B cell (primary cell): ENCODE data around the gene TNNT1. TPM values are rescaled to one million over a fixed set of nuclear protein-coding genes. Genes with fewer than 3 reads are reported as not detected.

Experiments
- ATAC-seq: fragments of 200-7000 bp; cut with Tn5 transposase; one replicate; pipeline ENCODE4 v1.10.0; 2021; ENCODE audit warnings: low read depth, mild to moderate bottlenecking, moderate number of reproducible peaks, moderate library complexity
- CTCF ChIA-PET: fragments of 350-600 bp; sonication (Branson Sonifier 250); formaldehyde crosslinking; loops from one replicate; lab custom pipeline; 2021; ENCODE audit warnings: antibody characterized with exemption, inconsistent platforms; lab: Charles Lee
- POLR2A ChIA-PET: fragments of 350-600 bp; sonication (Branson Sonifier 250); formaldehyde crosslinking; loops from one replicate; lab custom pipeline; 2021; ENCODE audit warnings: antibody characterized with exemption; lab: Charles Lee
- DNase-seq: peaks from one replicate; pipeline ENCODE4 v3.0.0; 2013
- H2AFZ ChIP-seq: 2 replicates; pipeline ENCODE4 v1.6.1; 2012; ENCODE audit warnings: mild to moderate bottlenecking, low read depth, low read length; ENCODE audit not compliant: insufficient read depth, poor library complexity, severe bottlenecking
- H3K27ac ChIP-seq, 2 donors: 1 replicate in 1 of 2; 2 replicates in 1 of 2; pipeline ENCODE4 v1.5.1; 2012 to 2013; ENCODE audit warnings: low read length in 2 of 2, mild to moderate bottlenecking in 2 of 2, moderate library complexity in 1 of 2
- H3K27me3 ChIP-seq, 4 experiments: fragments of 200-600 bp in 1 of 4; sonication (generic) in 1 of 4; replicated peaks in 1 of 4; 1 replicate in 2 of 4; 2 replicates in 2 of 4; pipeline versions ENCODE4 v1.6.1 to v1.7.0; 2013 to 2016; ENCODE audit warnings: low read length in 3 of 4, mild to moderate bottlenecking in 2 of 4, mixed read lengths in 1 of 4, moderate library complexity in 1 of 4; ENCODE audit not compliant: insufficient read depth in 4 of 4, control insufficient read depth in 3 of 4; ENCODE audit errors: control extremely low read depth in 1 of 4
- H3K36me3 ChIP-seq, 2 experiments: replicated peaks in 1 of 2; 1 replicate in 1 of 2; 2 replicates in 1 of 2; pipeline versions ENCODE4 v1.6.1 to v1.7.1; 2013; ENCODE audit warnings: low read length in 1 of 2; ENCODE audit not compliant: insufficient read depth in 2 of 2, control insufficient read depth in 1 of 2; ENCODE audit errors: control extremely low read depth in 1 of 2, extremely low read depth in 1 of 2
- H3K4me1 ChIP-seq, 2 donors: fragments of 200-600 bp in 1 of 2; sonication (generic) in 1 of 2; 1 replicate in 1 of 2; 2 replicates in 1 of 2; pipeline versions ENCODE4 v1.5.1 to v1.6.1; 2013 to 2017; ENCODE audit warnings: low read length in 2 of 2; ENCODE audit not compliant: control insufficient read depth in 2 of 2, insufficient read depth in 2 of 2
- H3K4me2 ChIP-seq: replicated peaks from 2 replicates; pipeline ENCODE3; 2012; ENCODE audit warnings: mild to moderate bottlenecking, low read depth, low read length; ENCODE audit not compliant: poor library complexity, severe bottlenecking
- H3K4me3 ChIP-seq, 5 experiments: fragments of 200-600 bp in 1 of 5; sonication (generic) in 1 of 5; 1 replicate in 3 of 5; 2 replicates in 2 of 5; pipeline versions ENCODE4 v1.5.1 to v1.7.0; 2011 to 2016; ENCODE audit warnings: low read length in 4 of 5, mild to moderate bottlenecking in 4 of 5, low read depth in 2 of 5, control low read depth in 1 of 5, moderate library complexity in 1 of 5; ENCODE audit not compliant: insufficient read depth in 1 of 5; ENCODE audit errors: control extremely low read depth in 1 of 5, extremely low read depth in 1 of 5
- H3K79me2 ChIP-seq: fragments of 200-600 bp; sonication (generic); one replicate; pipeline ENCODE4 v1.6.0; 2016; ENCODE audit warnings: low read length; ENCODE audit not compliant: control insufficient read depth, insufficient read depth
- H3K9ac ChIP-seq: fragments of 200-600 bp; sonication (generic); 2 replicates; pipeline ENCODE4 v1.6.1; 2017; ENCODE audit warnings: mild to moderate bottlenecking, low read length, moderate library complexity
- H3K9me3 ChIP-seq, 3 donors: one replicate each; pipeline versions ENCODE4 v1.6.1 to v1.7.1; 2013; ENCODE audit warnings: low read length in 2 of 3; ENCODE audit not compliant: control insufficient read depth in 2 of 3, insufficient read depth in 1 of 3; ENCODE audit errors: control extremely low read depth in 1 of 3
- H4K20me1 ChIP-seq: 2 replicates; pipeline ENCODE4 v1.6.0; 2012; ENCODE audit warnings: mild to moderate bottlenecking, low read length; ENCODE audit not compliant: insufficient read depth, control insufficient read depth, poor library complexity, severe bottlenecking
- H3K27ac Mint-ChIP-seq: one replicate; pipeline ENCODE4 v1.8.0; 2021; ENCODE audit warnings: mixed read lengths
- H3K27me3 Mint-ChIP-seq: one replicate; pipeline ENCODE4 v1.8.0; 2021; ENCODE audit warnings: mixed read lengths
- H3K4me1 Mint-ChIP-seq: one replicate; pipeline ENCODE4 v1.8.0; 2021; ENCODE audit warnings: mixed read lengths
- H3K4me3 Mint-ChIP-seq: one replicate; pipeline ENCODE4 v1.8.0; 2021; ENCODE audit warnings: mixed read lengths
- H3K9me3 Mint-ChIP-seq: one replicate; pipeline ENCODE4 v1.8.0; 2022; ENCODE audit warnings: mixed read lengths; ENCODE audit not compliant: insufficient read depth
- EZH2 ChIP-seq: IDR thresholded peaks from 2 replicates; pipeline ENCODE4 v1.6.1; 2012; ENCODE audit warnings: borderline replicate concordance, low read depth, mild to moderate bottlenecking, moderate library complexity, low read length; ENCODE audit not compliant: insufficient read depth, poor library complexity, severe bottlenecking
- WGBS: methylation state at CpG from one replicate; pipeline ENCODE4 v1.1.5; 2013; ENCODE audit warnings: missing lambda C conversion rate; ENCODE audit not compliant: insufficient coverage; 5-methylcytosine and 5-hydroxymethylcytosine counted together
- intact Hi-C: fragments of 100-400 bp; cut with micrococcal nuclease; formaldehyde crosslinking; loops from one replicate; pipeline ENCODE4 v1.10.0; 2022
- polyA plus RNA-seq: library from polyadenylated mRNA; depleted of rRNA; stranded (reverse); fragments of >200 nt; gene quantifications from 2 replicates; pipeline ENCODE4 v1.2.3, GENCODE V29; 2012
- total RNA-seq, 2 donors: library from RNA; stranded (reverse); fragments of 120-200 nt in 1 of 2; gene quantifications; 1 replicate in 1 of 2; 2 replicates in 1 of 2; pipeline versions ENCODE4 v1.2.3 to v1.2.4, GENCODE V29; 2013 to 2022
- TF ChIP-seq, protein P1 (sequence below): fragments of 200-600 bp; IDR thresholded peaks from one replicate; pipeline ENCODE4 v1.8.0; 2022; ENCODE audit warnings: antibody characterized with exemption, mild to moderate bottlenecking

TNNT1 gene
- total and polyA plus RNA-seq, 2 donors (not counting 1 experiment from before 2014, with no cell fraction given): not detected

DNA sequence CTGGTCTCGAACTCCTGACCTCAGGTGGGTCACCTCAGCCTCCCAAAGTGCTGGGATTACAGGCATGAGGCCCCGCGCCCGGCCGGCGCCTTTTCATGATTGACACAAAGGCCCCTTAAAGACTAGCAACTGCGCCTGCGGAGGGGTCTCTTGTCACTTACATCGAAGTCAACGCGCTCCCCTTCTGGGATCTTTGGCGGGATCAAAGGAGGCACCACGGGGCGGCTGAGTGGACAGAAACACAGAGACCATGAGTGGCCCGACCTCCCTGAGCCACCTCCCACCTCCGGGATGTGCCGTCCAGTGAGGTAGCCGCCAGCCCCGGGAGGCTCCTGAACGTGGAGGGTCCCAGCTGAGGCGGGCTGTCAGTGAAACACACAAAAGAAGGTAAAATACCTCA is 7.3 kb downstream of the TNNT1 start:
- DNase-seq (no peak), ATAC-seq (no peak)
- Histone ChIP-seq H3K4me3 (peak overlapping the region in 1 of 5 experiments; percentile 24), H3K4me1 (peaks cover 19 to 20% of the 10 kb centered on the region in 2 donors), H3K79me2 (no peaks in the 10 kb centered on the region), H3K27me3 (peaks cover 0 to 80% (median 26%) of the 10 kb centered on the region in 4 experiments), H3K9me3 (peaks cover 0 to 9% (median 0%) of the 10 kb centered on the region in 3 donors), H3K4me2 (no peak overlapping the region), H3K36me3 (no peaks in the 10 kb centered on the region), H4K20me1 (no peaks in the 10 kb centered on the region), H2AFZ (no peak overlapping the region), H3K9ac (no peak overlapping the region), H3K27ac (no peak overlapping the region)
- Mint-ChIP-seq H3K4me3 (no peak overlapping the region), H3K27me3 (peaks cover 36% of the 10 kb centered on the region), H3K4me1 (peaks cover 7% of the 10 kb centered on the region), H3K27ac (no peak overlapping the region), H3K9me3 (no peaks in the 10 kb centered on the region)
- intact Hi-C loops: loop anchor here (5.0 kb wide), 1 partner anchor 151 kb away; no protein-coding TSS in a partner anchor
- CTCF ChIA-PET: interaction anchor here (0.7 to 6.3 kb wide), 51 partner anchors 9 to 660 kb away, joined by 3 to 133 read pairs (median 5); partner anchors contain the start of genes DNAAF3, HSPBP1, ISOC2 and KMT5C
- TF ChIP-seq EZH2: no peak
- TF ChIP-seq, protein P1, sequence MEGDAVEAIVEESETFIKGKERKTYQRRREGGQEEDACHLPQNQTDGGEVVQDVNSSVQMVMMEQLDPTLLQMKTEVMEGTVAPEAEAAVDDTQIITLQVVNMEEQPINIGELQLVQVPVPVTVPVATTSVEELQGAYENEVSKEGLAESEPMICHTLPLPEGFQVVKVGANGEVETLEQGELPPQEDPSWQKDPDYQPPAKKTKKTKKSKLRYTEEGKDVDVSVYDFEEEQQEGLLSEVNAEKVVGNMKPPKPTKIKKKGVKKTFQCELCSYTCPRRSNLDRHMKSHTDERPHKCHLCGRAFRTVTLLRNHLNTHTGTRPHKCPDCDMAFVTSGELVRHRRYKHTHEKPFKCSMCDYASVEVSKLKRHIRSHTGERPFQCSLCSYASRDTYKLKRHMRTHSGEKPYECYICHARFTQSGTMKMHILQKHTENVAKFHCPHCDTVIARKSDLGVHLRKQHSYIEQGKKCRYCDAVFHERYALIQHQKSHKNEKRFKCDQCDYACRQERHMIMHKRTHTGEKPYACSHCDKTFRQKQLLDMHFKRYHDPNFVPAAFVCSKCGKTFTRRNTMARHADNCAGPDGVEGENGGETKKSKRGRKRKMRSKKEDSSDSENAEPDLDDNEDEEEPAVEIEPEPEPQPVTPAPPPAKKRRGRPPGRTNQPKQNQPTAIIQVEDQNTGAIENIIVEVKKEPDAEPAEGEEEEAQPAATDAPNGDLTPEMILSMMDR: no peak
- WGBS: 28% methylated on average over 16 of the region's 21 CpGs
- POLR2A ChIA-PET: interaction anchor here (0.7 kb wide), 2 partner anchors 242 to 363 kb away, joined by 5 to 11 read pairs; no protein-coding TSS in a partner anchor

DNA sequence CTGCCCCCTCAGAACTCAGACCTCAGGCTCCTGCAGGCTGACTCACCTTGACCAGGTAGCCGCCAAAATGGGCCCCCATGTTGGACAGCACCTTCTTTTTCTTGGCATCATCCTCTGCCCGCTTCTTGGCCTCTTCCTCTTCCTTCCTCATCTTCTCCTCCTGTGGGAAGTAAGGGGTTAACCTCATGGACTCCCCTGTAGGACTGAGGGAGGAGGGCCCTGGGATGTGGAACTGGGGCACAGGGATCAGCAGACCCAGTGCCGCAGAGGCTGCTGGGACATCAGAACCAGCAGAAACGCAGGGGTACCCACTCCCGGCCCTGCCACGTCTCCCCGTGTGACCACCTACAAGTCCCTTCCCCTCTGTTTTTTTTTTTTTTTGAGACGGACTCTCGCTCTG is 11.1 kb downstream of the TNNT1 start:
- H3K79me2 ChIP-seq: no peaks in the 10 kb centered on the region
- intact Hi-C loops: no loop called here
- no peak overlapping the region for H3K4me3 Mint-ChIP-seq

More for the DNA sequence above, 11.1 kb downstream of the TNNT1 start:
- Mint-ChIP-seq H3K27me3 (peaks cover 18% of the 10 kb centered on the region), H3K4me1 (peaks cover 7% of the 10 kb centered on the region), H3K9me3 (no peaks in the 10 kb centered on the region), H3K27ac (no peak overlapping the region)
- Histone ChIP-seq H4K20me1 (no peaks in the 10 kb centered on the region), H3K9me3 (no peaks in the 10 kb centered on the region), H3K27ac (no peak overlapping the region), H3K4me2 (no peak overlapping the region), H2AFZ (no peak overlapping the region), H3K4me1 (peaks cover 4 to 13% of the 10 kb centered on the region in 2 donors), H3K27me3 (peaks cover 0 to 64% (median 8%) of the 10 kb centered on the region in 4 experiments), H3K4me3 (no peak overlapping the region), H3K36me3 (no peaks in the 10 kb centered on the region), H3K9ac (no peak overlapping the region)
- DNase-seq: no peak
- ChIA-PET POLR2A (no interaction called here), CTCF (interaction anchor here (0.6 kb wide), 1 partner anchor 281 kb away, joined by 4 read pairs; no protein-coding TSS in a partner anchor)
- TF ChIP-seq, protein P1: no peak
- no peak for TF ChIP-seq EZH2
- WGBS: 69% methylated on average over 8 of the region's 9 CpGs
- ATAC-seq: no peak
